Upper lobe of left lung (tissue), 4 donors: ENCODE data around the gene CCNT1.

Experiments used
- CTCF ChIP-seq, 6 experiments: fragments of 450-650 bp in 4 of 6; fragments of 200-600 bp in 2 of 6; sonication (generic) in 2 of 6; IDR thresholded peaks; one replicate each; pipeline ENCODE4 v1.5.1; 2016 to 2019; ENCODE audit warnings: antibody characterized with exemption in 6 of 6
- POLR2A ChIP-seq, 4 donors: fragments of 450-650 bp; IDR thresholded peaks; one replicate each; pipeline ENCODE4 v1.5.1; 2016 to 2017; ENCODE audit warnings: antibody characterized with exemption in 4 of 4, mild to moderate bottlenecking in 2 of 4
- POLR2AphosphoS5 ChIP-seq, 2 donors: sonication (generic); formaldehyde crosslinking; IDR thresholded peaks; one replicate each; pipeline ENCODE4 v1.5.1; 2017; ENCODE audit warnings: antibody characterized with exemption in 2 of 2

DNA sequence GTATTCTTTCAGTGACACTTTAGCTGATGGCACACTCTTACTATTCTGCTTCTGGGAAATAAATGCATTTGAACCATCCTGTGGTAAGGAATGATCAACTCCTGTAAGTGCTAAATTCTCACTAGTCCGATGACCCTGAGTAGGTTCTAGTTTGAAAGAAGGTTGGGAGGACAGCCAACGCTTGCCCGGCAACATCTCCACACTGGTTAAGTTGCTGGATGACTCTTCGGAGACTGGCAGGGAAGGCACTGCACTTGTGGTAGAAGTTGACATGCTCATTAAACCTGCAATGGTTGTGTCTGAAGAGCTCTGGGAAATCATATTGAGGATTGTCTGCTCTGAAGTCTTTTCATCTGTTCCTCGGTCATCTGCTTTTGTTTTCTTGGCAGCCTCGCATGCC lies 22.5 kb downstream of the CCNT1 start:
- TF ChIP-seq POLR2A (IDR thresholded peaks at IDR 0.05) (no peak), POLR2AphosphoS5 (IDR thresholded peaks at IDR 0.05) (no peak), CTCF (IDR thresholded peaks at IDR 0.05) (no peak)
